Jurkat, Clone E6-1 (cell line): ENCODE results near the gene RNASE11.

Source experiments
- DNase-seq: peaks from one replicate; pipeline ENCODE4 v3.0.0-alpha.2; 2011; ENCODE audit warnings: low read depth, low spot score
- H3K4me3 ChIP-seq: 2 replicates; pipeline ENCODE4 v1.5.1; 2011; ENCODE audit warnings: mild to moderate bottlenecking, low read length, control low read depth, moderate library complexity

Gene RNASE11

GRCh38 chr14:20551606-20552005, 36.2 kb downstream of the RNASE11 start:
- no peak for DNase-seq
- H3K4me3 ChIP-seq, result no peak overlapping the region

- DNase-seq, result no peak
- no peak overlapping the region for H3K4me3 ChIP-seq
These were observed 36.9 kb downstream of the RNASE11 start for GRCh38 chr14:20550926-20551325.

- DNase-seq, result no peak
- no peak overlapping the region for H3K4me3 ChIP-seq
These were observed 39.2 kb downstream of the RNASE11 start for GRCh38 chr14:20548414-20549158.

- no peak for DNase-seq
These were observed 40.9 kb downstream of the RNASE11 start for GRCh38 chr14:20546877-20547276.

GRCh38 chr14:20539906-20540305, 47.9 kb downstream of the RNASE11 start:
- no peak for DNase-seq
- no peak overlapping the region for H3K4me3 ChIP-seq

More at GRCh38 chr14:20546877-20547276, 40.9 kb downstream of the RNASE11 start:
- H3K4me3 ChIP-seq, result no peak overlapping the region
